Activated CD4-positive, alpha-beta T cell treated with anti-CD3 and anti-CD28 coated beads, Interleukin-2, Interleukin-4, amounts not matched to agents 100 ng/mL and 50 ng/mL, durations not matched to agents 16 hours and 8 hours (primary cell): ENCODE results near the gene MAD1L1.

Source experiments
- DNase-seq: peaks from one replicate; pipeline ENCODE4 v3.0.0-alpha.2; 2020; ENCODE audit warnings: low spot score

The MAD1L1 gene

DNA sequence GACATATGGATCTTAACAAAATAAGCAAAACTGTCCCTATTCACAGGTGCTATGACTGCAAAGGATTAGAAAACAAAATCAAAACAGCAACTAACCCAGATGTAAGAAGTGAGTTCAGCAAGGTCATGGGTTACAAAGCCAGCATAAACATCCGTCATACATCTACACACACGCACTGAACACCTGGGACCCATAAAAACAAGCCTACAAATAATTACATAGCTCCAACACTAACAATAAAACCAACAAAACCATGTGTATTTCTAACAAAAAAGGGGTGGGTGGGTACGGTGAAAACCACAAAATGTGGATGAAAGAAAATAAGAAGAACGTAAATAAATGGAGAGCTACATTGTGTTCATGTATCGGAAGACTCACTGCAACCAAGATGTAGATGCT, 305.8 kb downstream of the MAD1L1 start:
- no peak for DNase-seq

DNA sequence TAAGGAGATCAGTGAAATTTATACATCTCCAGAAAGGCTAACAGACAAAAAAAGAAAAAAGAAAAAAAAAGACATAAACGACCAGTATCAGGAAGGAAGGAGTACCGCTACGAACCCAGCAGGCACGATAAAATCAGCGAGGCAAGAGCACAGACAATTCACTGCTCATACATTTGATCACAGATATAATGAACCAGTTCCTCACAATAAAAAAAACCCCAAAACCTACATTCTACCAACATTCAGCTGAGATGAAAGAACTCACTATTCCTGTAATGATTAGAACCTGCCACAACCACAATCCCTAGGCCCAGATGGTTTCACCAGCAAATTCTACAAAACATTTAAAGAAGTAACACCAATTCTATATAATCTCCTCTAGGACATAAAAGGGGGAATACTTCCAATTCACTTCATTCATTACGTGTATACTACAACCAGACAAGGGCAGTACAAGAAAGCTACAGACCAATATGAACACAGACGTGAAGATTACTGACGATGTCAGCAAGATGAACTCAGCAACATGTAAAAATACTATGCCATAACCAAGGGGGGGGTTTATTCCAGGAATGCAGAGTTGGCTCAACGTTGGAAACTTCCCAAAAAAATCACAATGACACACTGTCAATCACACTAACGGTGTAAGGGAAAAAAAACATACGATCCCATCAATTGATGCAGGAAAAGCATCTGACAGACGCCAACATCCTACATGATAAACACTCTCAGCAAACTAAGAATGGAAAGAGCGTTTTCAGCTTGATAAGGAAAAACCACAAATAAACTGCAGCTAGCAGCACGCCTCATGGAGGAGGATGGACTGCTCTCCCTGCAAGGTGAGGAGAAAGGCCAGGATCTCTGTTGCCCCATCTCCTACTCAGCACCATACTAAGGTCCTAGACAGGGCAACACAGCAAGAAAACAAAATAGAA, 306.5 kb downstream of the MAD1L1 start:
- DNase-seq = peak; percentile 50

- no peak for DNase-seq
These were observed 307.4 kb downstream of the MAD1L1 start for GRCh38 chr7:1925349-1925748.

DNA sequence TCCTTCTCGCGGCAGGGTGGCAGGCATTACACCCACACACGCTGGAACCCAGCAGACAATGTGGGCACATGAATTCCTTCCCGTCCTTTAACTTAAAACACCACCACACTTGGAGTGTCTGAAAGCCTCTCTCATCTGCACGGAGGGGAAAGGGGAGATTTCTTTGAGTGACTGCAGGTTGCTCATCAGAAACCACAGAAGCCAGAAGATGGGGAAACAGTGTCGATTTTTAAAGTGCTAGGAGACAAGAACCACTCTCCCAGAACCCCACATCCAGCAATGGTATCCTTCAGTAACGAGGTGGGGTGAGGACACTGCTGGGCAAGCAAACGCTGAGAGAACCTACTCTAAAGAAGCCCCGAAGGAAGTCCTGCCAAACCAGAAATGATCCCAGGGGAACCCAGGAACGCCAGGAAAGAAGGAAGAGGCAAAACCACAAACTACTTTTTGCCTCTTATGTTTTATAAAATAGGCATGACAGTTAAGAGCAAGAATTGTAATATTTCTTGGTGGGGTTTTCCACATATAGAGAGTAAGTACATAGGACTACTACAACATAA, 308.4 kb downstream of the MAD1L1 start:
- no peak for DNase-seq

- DNase-seq = no peak
These were observed 309.1 kb downstream of the MAD1L1 start for GRCh38 chr7:1923409-1924257.

DNA sequence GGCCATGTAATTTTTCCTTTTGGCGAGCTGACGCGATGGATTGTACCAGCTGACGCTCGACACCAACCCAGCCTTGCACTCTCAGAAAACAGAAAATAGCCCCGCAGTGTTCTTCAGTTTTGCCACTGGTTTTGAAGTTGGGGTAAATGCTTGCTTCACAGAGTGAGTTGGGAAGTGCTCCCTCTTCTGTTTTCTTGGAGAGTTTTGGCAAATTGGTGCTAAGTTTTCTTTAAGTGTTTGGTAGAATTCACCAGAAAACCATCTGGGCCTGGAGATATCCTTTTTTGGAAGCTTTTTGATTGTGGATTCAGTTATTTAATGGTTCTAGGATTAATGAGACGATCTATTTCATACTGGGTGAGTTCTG, 309.9 kb downstream of the MAD1L1 start:
- no peak for DNase-seq

- DNase-seq = peak; percentile 54
These were observed 310.5 kb downstream of the MAD1L1 start for GRCh38 chr7:1922071-1922869.

DNA sequence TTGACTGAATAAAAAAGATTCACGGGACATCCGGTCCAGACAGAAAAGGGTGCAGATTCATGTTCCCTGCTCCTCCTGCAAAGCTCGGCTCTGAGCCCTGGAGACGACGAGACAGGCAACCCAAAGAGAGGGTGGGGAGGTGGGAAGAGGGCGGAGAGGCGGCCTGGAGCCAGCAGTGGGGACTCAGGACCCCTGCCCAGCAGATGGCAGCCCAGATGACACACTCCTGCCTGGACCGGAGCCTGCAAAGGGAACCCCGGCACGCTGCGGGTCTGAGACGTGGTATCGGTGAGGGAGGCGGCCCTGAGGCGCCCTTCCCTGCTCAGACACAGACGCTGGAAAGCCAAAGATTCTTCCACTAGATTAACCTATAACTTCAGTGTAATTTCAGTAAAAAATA, 311.9 kb downstream of the MAD1L1 start:
- DNase-seq = no peak

- no peak for DNase-seq
These were observed 312.5 kb downstream of the MAD1L1 start for GRCh38 chr7:1920266-1920681.

GRCh38 chr7:1919539-1920265, 313.0 kb downstream of the MAD1L1 start:
- no peak for DNase-seq

- DNase-seq = no peak
These were observed 313.7 kb downstream of the MAD1L1 start for GRCh38 chr7:1918881-1919525.

DNA sequence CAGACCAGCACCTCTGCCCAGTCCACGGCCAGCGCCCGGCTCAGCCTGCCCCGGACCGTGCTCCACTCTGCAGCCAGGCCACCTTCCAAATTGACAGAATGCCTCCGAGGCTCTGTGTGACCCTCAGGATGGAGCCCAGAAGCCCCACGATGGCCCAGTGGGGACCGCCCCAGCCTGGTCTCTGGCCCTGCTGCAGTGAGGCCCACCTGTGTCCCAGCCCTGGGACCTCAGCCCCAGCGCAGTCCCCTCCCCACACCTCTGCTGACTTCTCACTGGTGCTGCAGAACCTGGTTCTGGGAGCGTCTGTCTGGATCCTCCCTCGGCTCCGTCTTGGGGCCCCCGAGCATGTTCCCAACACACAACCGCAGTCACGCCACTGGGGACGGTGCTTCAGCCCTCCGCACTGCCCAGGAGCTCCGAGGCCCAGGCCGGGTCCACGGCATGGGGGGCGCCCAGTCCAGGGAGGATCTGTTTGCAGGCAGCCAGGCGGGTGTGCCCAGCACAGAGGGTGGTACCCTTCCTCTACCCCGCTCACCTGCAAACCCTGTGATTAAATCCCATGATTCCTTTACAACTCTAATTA, 314.6 kb downstream of the MAD1L1 start:
- no peak for DNase-seq

GRCh38 chr7:1917221-1918062, 315.3 kb downstream of the MAD1L1 start:
- no peak for DNase-seq

- no peak for DNase-seq
These were observed 316.2 kb downstream of the MAD1L1 start for GRCh38 chr7:1916601-1916970.

DNA sequence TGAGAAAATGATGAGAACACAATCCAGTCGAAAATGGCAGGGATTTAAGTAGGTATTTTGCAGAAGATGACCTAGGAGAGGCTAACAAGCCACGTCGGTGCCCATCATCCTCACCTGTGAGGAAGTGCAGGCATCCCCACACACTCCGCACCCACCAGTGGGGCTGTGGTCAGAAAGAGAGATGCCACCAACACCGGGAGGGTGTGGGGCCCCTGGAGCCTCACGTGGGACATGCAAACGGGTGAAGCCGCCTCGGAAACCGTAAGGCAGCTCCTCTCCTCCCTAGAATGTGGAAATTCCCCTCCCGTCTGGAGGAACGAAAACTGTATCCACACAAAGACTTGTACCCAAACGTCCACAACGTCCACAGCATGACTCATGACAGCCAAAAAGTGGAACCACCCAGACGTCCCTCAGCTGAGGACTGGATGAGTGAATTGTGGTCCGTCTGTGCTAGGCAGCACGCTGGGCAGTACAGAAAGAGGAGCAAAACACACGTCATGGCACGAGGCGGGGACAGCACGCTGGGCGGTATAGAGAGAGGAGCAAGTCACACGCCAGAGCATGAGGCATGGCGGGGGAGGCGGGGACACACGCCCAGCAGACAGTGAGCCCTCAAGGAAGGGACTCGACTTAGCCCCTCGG, 316.7 kb downstream of the MAD1L1 start:
- no peak for DNase-seq

DNA sequence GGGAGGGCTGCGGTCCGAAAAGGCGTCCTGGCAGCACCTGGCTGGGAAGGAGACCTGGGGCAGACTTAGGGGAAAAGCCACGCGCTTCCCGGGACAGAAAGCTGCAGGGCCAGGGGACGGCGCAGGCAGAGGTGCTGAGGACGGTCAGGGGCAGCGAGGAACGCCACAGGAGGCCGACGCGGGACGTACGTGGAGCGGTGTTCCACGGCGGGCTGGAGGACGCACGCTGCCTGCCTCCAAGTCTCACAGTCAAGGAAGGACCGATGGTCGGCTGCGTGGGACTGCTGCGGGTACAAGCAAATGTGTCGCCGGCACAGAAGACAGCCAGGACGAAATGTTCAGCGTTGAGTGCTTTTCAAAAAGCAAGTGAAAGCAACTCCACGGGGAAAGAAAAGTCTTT, 317.4 kb downstream of the MAD1L1 start:
- DNase-seq = no peak

- DNase-seq = no peak
These were observed 318.0 kb downstream of the MAD1L1 start for GRCh38 chr7:1914743-1915142.

- DNase-seq = no peak
These were observed 318.4 kb downstream of the MAD1L1 start for GRCh38 chr7:1914321-1914720.
